ENCODE results near the gene TRPC4. TPM values are rescaled to one million over a fixed set of nuclear protein-coding genes. Genes with fewer than 3 reads are reported as not detected.

Gene TRPC4
- total RNA-seq = 2.1 TPM

DNA sequence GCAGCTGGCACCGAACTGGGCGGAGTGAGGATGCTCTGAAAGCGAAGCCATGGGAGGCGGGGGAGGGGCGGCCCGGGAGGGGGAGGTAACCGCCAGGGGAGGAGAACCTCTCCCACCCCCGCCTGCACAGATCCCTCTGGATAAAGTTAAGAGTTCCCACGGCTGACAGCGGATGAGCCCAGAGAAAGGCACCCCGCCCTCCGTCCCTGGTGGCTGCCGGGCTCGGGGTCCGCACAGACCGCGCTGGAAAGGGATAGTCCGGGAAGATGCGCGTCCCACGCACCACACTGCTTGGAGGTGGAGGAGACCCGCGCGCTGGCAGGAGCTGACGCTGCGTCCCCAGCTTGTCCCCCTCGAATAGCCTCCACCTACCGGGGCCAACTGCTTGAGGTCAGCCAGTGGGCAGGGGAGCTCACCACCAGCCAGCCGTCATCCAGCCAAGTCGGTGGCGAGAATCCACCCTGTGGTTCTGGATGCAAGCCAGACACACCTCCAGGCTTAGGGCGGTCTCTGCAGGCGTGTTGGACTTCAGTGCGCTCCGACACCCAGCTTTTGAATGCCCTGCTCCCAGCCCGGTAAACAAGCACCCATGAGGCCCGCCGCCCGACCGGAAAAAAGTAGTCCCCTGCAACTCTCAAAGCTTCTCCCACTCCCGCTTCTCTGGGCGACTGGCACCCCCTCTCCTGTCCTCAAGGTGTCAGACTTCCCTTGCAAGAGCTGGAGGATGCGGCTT, at the start of gene TRPC4:
TRPC4 (minus strand) TSS at position 17 of the 733 bp plus-strand sequence. CDS start 86,439 bp downstream, outside the sequence.
- DNase-seq = peak; percentile 70

DNA sequence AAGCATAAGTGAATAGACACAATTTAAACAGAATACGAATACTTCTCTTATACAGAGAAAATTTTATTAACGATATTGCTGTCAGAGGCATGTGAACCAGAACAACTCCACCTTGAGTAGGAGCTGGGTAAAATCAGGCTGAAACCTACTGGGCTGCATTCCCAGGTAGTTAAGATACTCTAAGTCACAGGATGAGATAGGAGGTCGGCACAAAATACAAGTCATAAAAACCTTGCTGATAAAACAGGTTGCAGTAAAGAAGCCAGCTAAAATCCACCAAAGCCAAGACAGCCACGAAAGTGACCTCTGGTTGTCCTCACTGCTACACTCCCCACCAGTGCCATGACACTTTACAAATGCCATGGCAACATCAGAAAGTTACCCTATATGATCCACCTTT, 49.2 kb upstream of the TRPC4 start:
- no peak for DNase-seq

DNA sequence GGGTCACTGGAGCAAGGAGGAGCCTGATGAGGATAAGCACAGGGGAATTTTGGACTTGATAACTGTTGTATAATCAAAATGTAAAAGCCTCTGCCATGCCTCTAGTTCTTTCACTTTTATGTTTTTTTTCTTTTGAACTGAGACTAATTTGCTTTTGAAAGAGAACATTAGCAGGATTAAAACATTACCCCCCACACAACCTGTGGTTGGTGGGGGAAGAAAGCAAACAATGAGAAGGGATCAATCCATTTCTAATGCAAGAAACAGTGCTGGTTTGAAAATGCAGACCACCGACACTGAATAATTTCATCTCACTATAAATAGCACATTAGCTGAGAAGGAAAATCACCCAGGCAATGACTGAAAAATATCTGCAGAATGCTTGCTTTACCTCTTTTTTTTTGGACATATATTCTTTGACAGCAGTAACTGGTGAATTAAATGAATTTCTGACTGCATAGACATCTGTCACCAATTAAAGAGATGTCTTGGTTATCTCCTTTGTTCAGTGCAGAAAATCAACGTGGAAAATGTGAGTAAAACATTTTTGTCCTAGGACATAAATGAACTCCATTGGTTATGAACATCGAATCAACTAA, 48.6 kb upstream of the TRPC4 start:
- DNase-seq = no peak

DNA sequence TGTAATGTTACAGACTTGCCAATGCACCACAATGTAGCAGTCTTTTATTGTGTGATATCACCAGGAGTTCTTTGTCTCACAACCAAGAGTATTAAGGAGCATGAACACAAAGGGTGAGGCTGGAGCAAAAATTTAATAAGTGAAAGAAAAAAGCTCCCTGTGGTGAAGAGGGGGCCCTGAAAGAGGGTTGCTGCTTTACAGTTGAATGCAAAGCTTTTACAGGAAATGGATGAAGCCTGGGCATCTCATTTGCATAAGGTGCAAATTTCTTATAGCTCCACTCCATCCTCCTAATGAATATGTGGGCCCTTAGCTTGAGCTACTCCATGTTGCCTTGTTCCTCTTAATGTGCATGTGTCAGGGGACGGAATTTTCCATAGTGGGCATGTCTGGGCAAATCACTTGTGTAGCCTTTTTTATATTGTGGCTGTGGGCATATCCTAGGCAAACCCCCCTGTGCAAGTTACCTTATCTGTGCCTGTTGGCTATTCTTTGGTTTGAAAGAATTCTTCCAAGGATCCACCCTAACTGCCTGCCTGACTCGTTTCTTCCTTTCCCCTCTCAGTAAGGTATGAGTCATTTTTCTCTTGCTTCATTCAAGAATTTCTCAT, 45.3 kb upstream of the TRPC4 start:
- DNase-seq = no peak

DNA sequence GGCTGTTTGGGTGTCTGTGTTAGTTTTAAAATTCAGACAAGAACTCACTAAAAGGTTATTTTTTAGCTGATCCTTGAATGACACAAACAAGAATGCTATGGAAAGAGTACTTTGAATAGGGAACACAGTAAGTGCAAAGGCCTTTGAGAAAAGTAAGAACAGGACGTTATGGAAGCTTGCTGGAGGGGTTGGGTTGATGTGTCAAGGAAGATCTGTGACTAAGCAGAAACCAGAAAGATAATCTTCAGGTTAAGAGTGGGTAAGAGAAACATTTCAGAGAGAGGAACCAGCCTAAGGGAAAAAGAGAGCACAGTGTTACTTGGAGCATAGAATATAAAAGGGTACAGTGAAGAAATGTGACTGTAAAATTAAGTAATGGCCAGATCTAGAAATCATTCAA, 41.2 kb upstream of the TRPC4 start:
- no peak for DNase-seq

DNA sequence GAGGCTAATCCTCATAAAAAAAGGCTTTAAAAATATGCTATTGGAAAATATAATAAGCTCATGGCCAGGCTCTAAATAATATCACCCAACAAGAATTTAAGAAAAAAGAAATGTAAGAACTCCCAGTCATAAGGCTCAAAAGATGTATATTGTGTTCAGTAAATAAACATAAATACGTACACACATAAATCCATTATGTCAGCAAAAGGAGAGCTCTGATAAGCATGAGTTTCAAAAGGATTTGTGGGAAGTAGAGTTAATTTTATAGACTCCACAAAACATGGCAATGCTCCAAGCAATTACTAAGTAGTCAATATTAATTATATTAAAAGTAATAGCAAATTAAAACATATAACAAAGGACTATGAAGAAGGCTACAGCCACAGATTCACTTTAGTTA, 37.3 kb upstream of the TRPC4 start:
- no peak for DNase-seq

DNA sequence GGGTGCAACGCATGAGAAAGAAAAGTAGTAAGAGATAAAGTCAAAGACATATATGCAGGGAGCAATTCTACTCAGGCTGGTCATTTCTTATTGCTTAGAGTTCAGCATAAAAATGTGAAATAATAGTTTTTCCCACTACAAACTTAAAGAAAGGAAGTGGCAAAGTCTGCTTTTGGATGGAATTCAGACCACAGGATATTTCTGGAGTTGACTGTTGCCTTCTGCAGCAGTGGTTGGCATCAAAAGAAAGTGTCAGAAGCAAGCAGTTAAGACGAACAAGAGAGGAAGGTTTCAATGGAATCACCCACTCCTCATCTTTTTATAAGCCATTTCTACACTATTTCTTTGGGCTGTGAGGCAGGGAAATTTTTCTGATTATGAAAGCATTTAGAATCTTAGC, 36.2 kb upstream of the TRPC4 start:
- no peak for DNase-seq

DNA sequence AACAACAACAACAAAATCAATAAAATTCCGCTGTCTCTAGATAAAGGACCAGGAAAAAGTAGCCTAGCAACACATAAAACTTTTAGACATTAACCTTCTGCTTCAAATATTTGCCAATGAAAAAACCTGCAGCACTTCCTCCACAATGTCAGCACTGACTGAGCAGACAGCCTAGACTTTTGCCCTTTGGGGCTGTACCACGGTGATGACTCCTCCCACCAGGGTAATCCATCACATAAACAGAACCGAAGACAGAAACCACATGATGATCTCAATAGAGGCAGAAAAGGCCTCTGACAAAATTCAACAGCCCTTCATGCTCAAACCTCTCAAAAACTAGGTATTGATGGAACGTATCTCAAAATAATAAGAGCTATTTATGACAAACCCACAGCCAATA, 30.2 kb upstream of the TRPC4 start:
- no peak for DNase-seq

DNA sequence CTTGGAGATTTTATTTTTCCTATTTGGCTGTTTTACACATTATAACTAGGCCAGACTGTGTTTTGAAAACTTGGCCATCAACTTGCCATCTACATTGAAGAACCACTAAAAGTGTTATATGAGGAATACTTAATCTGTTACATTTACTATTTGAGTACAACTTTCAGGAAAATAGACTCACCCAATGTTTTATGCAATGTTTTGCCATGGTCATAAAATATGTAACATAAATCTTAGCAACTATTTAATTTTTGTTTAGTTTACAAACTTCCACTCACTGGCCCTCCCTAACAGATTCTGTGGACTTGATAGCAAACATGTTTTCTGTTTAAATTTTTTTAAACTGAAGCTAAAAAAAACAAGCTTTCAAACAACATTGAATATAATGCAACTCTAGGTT, 23.7 kb upstream of the TRPC4 start:
- no peak for DNase-seq

DNA sequence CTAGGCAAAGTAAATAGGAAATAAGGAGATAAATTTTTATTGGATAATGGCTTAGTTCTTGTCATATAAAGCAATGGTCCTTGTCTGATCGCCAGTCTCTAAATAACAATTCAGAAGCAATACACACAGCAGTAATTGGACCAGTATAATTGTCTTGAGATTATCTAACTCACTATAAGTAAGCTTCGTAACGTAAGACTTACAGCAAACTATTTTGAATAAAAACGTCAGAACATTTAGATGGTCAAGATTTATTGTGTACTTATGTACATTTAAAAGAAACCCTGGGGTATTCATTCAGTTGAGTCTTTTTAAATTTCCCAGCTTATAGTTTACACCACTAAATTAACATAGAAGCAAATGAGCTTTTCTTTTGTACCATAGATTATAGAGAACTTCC, 20.2 kb upstream of the TRPC4 start:
- no peak for DNase-seq

DNA sequence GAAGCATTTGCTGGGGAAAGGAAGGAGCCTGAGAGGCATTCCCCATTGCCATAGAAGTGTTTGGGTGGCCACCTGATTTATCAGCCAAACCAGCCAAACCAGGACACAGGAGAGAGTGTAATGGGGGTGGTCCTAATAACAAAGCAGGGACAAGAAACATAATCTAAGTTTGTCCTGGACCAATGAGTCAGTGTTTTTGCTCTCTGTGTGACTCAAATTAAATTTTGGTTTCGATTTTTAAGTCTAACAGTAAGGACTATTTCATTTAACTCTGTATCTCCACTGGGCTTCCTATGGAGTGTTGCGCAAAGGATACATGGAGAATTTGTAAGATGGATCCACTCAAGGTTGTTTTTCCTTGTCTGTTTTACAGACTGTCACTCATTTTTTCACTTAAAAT, 19.5 kb upstream of the TRPC4 start:
- DNase-seq = no peak

DNA sequence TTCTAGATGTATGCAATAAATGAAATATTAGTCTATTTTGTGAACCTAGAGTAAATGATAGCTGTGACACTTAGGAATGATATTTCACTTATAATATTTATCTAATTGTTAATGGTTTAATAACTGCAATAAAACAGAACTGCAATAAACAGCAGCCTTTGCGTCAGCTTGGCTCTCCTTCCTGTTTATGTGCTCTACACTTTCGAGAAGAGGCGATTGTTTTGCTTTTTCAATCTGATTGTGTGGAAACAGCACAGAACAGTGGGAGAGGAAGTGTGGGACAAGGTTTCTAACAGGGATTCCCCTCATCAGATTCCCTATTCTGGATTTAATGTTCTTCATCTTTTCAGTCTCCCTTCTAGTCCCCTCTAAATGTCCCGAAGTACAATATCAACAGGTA, 17.3 kb upstream of the TRPC4 start:
- no peak for DNase-seq

DNA sequence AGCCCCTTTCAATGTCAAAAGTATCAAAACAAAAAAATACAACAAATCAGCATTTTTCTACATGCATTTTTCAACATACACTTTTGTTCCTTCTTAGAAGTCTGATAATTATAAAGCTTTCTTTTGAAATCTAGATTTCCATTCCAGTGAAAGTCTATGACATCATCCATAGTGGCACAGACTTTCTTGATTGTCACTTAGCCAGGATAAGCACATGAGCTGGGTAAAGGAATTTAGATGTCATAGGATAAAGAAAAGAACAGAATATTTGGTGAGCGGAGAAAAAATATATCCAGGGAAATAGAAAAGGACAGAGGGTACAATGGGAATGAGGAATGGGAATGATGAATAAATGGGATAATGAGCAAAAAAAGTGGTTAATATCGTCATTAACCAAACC, 15.1 kb upstream of the TRPC4 start:
- DNase-seq = no peak

DNA sequence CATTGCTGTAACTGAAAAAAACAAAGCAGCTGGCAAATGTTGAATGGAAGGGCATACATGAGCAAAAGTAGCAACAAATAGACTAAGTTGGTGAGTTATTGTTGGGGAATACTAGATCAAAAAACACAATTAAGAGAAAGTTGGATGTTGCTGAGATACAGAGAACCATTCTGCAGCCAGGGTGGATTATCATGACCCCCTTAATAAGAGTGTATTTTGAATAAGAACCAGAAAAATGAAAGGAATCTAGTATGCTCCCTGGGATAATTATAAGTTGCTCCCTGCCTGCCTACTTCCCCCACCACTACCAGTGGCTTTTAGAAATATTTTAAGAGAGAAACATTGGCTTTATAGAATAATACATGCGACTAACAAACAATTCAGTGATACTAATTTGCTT, 14.5 kb upstream of the TRPC4 start:
- no peak for DNase-seq

DNA sequence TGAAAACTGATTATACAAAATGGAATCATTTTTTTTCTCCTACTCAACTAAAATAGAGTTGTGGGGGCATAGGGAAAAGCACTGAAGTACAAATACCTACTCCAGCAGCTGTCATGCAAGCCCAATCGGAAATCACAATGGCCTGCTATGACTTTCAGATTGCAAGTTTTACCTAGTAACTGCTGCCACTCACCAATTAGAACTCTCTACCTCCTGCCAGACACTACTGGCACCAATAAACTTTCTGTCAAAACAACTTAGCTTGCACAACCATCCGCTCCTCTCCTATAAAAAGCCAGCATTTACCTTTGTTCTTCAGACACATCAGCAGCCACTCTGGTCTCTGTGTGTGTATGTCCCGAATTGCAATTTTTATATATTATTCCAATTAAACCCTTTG, 9.3 kb upstream of the TRPC4 start:
- DNase-seq = no peak

DNA sequence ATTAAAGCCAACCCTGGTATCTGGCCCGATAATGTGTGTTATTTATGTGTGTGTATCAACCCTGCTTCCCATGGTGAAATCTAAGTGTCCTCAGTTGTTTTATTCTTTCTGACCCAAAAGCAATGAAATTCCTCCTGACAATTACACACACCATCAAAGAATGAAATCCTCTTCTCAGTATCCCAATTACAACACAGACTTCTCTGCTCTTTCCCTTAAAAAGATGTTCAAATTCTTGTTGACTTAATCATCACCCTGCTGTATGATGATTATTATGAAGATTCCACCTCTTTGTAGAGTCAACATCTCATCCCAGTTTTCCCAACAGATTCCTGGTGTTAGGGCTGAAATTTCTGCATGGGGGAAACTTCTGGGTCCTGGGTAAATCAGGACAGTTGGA, 8.9 kb upstream of the TRPC4 start:
- DNase-seq = no peak

DNA sequence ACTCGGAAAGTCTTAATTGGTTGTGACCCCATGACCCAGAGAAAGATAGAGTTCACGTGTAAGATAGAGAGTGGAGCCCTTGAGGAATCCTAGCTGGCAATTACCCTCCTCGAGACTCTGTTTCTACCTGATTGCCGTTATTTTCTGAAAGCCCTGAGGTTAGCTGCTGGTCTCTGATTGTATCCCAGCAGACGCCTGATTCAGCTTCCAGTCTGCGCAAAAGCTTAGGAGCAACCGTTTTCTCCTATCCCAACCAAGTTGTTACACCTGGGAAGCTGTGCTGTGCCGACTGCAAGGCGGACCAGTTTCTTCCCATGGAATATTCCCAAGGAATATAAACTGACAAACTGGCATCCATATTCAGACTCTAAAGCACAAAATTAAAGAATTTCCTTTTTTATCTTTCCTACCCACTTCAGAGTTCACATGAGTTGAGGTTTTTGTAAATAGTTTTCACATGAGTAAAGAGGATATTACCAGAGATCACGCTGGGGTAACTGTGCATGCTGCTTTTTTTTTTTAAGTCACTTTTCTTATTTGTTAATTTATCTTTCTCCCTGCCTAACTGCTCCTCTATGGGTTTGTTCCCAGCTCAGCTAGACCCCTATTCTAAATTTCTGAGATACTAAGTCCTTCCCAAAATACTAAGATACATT, 1.5 kb upstream of the TRPC4 start:
- DNase-seq = no peak

DNA sequence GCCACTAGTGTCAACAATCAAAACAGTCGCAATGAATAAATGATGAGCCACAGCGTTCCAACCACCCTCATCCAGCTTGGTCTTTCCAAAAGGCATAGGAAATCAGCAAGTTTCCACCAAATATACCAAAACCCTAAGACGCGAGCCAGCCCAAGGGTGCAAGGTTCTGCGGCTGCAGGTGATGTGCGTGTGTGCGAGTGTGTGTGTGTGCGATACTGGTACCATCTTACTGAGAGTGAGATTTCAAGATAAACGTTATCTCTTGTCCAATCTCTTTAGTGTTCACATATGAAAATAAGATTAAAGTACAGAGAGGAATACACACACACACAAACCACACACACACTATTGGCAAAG, 895 bp upstream of the TRPC4 start:
- DNase-seq = no peak

DNA sequence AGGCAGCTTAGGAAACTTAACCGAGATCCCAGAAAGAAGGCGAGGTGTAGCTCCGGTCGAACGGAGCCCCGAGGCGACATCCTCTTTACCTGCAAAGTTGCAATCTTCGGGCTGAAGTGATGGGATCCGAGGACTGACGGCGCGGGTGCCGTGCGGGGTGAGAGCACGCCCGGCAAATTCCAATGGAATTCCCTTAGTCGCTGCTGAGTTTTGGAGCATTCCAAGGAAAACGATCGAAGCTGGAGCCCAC, 141 bp downstream of the TRPC4 start:
- no peak for DNase-seq

DNA sequence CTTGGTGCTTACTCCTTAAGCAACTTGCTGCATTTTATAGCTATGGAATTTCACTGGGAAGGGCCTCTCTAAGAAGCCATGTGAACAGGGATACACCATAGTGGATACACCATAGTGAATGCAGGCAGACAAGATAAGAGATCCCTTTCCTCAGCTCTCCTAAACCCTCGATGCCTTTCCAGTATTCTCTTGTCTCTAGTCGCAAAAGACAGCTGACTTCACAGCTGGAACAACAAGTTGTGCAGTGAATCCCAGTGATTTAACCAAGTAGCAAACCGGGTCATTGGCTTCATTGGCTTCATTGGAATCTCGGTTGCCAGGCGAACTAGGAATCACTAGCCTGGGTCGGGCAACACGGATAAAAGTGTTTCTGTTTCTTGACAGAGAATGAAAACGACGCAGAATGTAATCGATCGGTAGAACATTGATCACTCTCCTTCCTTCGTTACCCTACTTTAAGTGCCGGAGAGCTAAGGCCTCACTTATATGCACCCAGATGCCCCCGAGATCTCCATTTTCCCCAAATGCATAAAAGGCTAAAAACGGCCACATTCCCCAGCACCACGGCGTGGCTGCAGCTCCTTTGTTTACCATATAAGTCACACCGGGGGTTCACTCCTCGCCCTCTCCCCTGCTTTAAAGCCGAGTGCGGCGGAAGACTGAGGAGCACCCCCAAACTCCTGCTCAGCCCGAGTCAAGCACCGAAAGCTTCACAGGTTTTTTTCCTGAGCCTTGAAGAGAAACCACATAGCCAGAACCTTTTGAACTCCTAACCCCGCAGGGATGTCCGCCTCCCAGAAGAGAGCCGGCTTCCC, 674 bp downstream of the TRPC4 start:
- peak; percentile 34 for DNase-seq

DNA sequence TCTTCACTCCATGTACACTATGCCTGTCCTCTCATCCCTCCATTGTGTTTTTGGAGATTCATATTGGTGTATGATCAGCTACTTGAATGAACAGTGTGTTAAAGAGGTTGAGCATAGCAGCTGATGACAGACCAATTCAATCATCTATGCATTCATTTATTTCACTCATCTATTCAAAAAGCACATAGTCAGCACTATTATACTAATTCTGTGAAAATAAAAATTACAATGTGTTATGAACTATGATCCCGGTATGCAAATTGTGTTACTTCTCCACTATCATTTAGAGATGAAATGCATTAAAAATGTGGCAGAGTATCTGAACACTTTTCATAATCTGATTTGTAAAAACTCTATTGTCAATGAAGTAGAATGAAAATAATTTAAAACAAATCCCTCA, 5.9 kb downstream of the TRPC4 start:
- DNase-seq = no peak

DNA sequence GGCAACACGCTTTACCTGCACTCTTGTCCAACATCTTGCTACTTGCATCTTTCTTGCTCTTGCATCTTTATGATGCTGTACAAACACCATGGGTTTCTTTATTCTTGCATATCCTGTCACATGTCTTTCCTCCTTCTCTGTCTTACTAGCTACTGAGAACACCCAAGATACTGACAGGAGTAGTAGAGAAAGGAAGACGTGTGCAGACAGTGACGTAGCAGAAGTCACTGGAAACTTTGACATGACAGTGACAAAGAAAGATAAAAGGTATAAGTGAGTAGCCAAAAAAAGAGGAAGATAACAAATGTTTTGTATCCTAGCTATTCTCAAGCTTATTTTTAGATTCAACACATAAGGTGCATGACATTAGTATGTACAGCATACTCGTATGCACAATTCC, 34.2 kb downstream of the TRPC4 start:
- no peak for DNase-seq

DNA sequence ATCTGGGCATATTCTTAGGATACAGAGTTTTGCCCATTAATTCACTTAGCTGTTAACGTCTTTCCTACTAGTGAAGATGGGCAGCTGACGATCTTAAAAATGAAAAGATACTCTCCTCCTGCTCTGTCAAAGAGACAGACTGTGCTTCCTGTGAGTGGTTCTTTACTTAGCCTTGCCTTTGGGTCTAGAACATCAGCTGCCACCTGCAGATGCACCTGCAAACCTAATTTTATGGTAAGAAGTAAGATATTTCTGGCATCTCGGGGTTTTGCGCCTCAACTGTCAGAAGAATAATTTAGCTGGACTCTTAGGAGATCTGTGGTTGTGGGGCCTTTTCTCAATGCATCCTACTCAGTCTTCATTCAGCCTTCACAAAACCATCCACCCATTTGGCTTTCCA, 36.2 kb downstream of the TRPC4 start:
- no peak for DNase-seq
